ENCODE measurements around the gene MBTPS1.

The MBTPS1 gene

DNA sequence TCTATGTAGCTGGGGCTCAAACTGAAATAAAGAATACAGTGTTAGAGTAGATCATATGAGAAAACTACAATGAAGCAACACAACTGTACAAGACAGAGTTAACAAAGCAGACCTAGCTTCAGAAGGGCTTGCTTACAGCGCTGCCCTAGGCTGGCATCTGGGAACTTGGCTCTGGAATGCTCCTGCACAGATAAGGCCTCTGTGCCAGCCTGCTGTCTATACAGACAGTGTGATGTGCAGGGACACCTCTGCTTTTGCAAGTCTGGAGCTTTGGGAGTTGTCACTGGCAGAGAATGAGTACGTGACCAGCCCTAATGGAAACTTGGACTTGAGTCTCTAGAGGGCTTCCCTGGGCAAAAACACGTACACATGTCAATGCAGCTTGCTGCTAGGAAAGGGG, 42.0 kb downstream of the MBTPS1 start:
- DNase-seq (ENCODE audit: low spot score): no peak

DNA sequence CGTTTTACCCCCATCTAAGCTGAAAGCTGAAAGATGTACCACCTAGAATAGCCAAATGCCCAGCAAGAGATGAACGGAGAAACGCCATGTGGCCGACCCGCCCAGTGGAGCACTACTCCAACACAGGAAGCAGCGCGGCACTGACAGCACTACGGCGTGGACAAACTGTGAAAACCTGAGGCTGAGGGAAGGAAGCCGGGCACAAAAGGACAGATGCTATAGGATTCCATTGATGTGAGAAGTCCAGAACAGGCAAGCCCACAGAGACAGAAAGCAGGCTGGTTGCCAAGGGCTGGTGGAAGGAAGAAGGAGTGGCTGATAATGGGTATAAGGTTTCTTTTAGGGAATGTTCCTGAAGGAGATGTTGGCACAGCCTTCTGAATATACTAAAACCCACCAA, 44.7 kb downstream of the MBTPS1 start:
- no peak for DNase-seq (ENCODE audit: low spot score)

DNA sequence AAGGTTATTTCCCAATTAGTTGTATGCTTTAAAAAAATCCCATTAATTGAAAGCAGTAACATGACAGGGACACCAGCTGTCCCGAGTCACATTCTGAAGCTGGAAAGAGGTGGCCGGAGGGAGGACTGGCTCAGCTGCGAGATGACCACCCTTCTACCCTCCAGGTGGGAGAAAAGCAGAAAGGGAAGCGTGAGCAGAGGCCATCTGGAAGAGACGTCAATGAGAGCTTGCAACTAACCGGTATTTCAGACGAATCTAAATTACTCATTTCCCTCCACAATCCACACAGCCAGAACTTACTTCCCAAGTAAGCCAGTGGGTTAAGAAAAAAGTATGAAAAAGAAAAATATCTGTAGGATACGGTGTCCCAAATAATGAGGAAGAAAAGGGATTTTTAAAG, 45.6 kb downstream of the MBTPS1 start:
- DNase-seq (ENCODE audit: low spot score): no peak

DNA sequence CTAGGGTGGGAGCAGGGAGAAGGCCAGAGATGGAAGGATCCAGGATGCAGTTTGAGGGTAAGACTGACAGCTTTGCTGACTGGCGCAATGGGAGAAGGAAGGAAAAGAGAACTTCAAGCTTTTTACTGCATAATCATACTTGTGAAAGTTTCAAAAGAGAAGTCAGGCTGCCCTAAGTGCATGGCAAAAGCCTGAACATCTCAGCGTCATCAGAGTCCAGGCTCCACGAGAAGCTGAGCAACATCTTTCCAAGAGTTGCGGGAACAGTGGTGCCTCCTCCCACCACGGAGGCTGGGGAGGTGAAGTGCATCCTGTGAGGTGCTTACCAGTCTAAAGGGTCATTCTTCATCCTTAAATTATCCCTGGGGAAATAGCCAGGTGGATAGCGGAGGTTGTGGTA, 47.2 kb downstream of the MBTPS1 start:
- peak; percentile 42 for DNase-seq (ENCODE audit: low spot score)

DNA sequence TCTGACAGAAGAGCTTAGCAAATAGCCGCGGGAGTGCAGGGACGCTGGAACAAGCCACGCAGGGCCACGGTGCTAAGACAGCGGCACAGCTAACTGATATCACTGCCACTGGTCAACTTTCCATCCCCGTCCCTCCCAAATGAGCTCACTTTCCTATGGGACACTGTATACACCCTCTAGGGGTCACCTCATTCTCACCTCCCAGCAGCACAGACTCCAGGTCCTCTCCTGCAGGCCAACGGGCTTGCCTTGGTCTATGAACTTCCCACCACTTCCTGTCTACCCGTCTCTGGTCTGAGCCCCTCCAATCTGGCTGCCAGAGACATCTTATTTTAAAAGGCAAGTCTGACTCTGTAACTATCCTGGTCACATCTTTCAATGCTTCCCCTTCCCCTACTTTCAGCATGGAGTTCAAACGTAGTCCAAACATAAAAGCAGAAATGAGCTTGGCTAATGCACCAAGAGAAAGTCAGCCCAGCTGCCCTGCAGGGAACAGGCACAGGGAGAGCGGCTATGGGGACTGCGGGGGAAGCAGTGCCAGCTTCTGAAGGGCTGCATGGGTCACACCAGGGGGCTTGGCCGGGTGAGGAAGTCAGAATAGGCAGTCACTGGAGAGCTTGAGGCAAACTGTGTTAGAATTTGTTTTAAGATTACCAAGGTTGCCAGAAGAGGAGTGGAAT, 47.8 kb downstream of the MBTPS1 start:
- no peak for DNase-seq (ENCODE audit: low spot score)

DNA sequence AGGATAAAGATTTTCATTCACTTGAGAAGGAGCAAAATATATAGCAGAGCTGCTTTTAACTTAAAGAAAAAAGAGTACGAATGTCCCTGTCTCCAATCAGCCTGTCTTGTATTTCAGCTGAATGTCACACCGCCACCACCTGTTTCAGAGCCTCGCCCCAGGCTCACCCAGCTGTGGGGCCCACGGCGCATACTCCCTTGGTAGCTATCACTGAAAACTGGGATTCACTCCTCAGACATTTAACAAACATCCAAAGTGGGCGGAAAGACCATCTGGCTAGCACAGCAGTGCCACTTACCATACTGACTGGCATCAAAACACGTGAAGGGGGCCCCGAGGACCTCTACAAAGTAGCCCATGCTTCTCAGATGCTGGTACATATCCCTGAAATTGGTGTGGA, 48.7 kb downstream of the MBTPS1 start:
- no peak for DNase-seq (ENCODE audit: low spot score)

DNA sequence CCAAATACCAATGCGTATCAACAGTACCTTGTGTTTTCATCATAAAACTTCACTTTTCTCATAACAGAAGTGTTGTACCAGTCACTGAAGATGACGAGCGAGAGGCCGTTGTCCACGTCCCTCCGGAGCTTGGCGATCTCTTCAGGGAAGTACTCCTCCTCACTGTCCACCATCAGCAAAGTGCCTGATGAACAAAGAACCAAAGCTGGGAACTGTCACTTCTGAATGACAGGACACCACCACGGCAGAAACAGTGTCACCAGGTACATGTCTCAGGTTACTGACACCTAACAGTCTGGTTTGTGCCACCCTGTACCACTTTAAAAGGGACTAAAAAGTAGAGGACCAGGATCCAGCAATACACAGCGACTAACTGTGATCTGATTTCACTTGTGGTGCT, 49.1 kb downstream of the MBTPS1 start:
- DNase-seq (ENCODE audit: low spot score): no peak

DNA sequence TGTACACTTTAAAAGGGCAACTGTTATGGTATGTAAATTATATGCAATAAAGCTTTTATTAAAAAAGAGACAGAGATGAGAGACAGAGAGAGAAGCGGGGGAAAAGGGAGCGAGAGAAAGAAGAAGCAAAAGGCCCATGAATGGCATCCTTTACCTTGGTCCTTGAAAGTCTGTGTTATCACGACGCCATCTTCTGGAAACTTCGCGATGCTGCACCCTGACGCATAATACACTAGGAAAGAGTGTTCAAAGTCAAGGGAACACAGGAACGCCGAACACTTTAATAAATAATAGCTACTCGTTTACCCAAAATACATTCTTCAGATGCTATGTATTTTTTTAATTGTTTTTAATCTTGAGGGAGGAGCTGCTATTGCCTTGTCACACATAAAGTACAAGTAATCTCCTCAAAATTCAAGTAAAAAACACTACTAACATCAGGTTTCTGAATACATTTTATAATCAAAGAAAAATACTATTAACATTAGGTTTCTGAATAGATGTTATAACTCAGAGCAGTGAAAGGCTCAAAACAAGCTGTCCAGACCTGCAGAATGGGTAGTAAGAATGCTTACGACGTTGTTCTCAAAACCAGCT, 51.1 kb downstream of the MBTPS1 start:
- DNase-seq (ENCODE audit: low spot score): peak; percentile 59

DNA sequence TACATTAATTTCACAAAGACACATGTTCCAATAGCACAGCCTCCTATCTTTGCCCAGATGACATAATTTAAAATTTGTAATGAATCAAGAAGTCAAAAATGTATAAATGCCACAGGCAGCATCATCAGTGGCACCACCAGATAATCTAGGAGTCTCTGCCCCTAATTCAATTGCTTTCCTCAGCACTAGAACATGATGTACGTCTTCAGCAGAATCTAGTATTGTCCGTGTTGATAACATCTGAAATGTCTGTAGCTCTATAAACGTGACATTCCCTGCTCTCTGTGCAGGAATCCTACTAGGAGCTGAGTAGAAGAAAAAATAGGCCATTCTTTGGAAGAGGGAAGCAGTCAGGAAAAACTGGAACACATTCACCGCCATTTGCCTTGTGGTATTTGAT, 52.8 kb downstream of the MBTPS1 start:
- no peak for DNase-seq (ENCODE audit: low spot score)

DNA sequence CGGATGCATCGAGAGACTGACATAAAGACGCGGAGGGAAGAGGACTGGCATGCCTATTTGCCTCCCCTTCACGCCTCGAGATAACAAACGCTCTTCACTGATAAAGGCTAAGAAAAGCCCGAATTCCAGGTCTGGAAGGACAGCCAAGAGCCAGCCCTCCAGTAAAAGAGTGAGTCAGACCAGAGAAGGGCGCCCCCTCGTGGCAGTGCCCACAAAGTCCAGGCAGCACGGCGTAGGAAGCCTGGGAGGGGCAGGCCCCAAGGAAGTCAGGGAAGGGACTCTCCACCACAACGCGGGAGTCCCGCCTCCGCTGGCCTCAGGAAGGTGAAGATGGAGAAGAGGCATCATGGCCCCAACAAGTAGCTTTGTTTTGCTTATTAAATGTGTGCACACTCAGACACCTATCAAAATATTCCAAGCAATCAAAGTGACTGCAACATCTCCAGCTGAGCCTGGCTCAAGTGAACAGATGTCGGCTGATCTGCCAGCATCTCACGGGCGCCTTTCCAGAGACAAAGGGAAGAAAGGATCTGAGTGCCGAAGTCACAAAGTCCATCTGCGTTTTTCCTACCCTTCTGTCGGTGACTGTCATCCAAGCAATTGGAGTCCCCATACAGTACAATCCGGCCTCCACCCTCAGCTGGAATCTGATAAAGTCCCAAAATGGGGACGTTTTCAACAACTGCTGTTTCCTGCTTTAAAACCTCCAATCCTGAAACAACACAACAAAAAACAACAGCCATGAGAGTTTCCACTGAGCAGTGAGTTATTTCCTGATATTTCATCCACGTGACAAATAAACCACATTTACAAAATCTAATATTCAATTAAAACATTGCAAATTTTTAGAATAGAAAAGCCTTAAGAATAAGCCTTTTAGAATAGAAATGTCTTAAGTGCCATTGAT, 53.8 kb downstream of the MBTPS1 start:
- DNase-seq (ENCODE audit: low spot score): peak; percentile 53

DNA sequence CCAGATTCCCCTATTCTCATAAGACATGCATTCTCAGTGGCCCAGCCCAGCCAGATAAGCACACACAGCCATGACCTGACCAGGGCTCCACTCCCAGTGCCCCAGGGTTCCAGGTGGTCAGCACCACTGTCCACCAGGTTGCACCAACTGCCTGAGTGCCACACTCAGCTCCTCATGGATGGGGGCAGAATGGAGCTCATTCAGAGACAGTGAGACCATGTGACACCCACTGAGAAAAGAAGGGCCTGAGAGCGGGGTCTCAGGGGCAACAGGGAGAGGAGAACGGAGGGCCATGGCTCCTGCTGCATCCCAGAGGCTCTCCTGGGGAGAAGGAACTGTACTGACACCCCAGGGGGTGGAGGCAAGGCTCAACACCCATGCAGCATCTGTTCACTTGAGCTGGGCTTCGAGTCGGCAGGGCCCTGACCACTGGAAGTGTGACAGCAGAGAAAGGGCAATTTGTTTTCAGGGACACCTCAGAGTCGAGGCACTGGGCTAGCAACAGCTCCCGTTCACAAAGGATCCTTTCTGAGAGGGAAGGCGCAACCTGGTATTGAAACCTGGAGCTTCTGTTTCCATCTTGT, 55.4 kb downstream of the MBTPS1 start:
- DNase-seq (ENCODE audit: low spot score): no peak

DNA sequence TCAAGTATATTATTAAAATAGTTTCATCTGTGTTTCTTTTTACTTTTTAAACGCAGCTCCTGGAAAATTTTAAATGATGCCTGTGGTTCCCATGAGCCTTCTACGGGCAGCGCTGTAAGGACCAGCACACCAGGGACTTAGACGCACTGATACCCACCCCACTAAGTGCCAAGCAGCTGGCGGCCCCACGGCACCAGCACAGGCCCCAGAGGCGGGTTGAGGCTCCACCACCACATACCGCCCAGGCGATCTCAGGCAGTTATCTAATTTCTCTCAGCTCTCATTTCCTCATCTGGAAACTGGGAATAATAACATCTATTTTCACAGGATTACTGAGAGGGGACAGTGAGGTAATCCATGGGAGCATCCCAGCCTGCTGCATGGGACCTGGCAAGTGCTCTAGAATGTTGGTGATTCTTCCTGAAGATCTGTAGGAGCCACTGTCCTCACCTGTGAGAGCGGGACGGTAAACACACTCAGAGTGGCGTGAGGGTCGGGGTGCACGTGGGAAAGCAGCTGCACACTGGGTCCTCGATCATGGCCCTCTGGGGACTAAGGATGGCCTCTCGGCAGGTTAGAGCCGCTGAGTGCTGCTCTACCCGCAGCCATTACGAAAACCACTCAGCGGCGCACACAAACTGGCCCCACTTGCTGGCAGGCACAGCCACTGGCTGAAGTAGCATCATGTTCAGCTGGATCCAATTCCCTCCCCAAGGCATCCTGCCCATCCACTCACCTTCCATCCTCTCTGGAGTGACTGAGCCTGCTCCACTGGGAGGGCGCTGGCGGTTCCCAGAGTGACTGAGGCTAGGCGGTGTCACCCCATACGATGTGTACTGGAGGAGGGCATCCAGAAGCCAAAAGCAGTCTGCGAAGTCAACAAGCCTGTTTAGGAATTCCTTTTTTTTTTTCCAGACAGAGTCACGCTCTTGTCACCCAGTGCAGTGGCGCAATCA, 56.5 kb downstream of the MBTPS1 start:
- DNase-seq (ENCODE audit: low spot score): no peak

DNA sequence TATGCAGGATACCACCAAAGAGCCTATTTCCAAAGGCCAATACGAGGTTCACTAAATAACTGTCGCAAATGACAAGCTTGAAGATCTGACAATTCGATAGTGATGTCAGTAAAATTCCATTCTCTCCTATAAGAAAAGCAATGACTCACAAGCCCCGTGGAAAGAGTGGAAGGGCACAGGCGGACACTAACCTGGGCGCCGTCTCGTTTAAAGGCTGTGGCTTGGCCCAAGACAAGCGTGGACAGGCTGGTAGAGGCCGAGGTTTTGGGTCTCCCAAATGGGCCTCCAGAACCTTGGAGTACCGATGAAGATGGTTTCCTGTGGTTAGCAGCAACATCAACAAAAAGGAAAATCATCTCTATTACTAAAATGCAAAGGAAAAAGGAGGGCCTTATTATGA, 57.6 kb downstream of the MBTPS1 start:
- no peak for DNase-seq (ENCODE audit: low spot score)

DNA sequence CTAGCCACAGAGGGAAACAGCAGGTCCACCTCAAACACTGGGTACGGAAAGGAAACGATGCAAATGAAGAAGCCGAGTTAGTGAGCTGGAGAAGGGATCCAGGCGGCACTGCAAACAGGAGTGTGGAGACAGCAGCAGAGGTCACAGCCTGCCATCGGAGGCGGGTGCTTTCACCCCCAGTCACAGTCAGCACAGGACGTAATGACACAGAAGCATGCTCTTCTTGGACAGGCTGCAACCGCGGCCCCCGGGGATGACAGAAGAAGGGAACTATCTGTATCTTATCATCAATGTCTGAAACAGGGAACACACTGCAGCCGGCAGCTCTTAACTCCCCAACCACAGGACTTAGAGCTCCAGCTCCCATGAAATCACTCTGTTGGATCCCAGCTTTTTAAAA, 58.1 kb downstream of the MBTPS1 start:
- DNase-seq (ENCODE audit: low spot score): no peak

DNA sequence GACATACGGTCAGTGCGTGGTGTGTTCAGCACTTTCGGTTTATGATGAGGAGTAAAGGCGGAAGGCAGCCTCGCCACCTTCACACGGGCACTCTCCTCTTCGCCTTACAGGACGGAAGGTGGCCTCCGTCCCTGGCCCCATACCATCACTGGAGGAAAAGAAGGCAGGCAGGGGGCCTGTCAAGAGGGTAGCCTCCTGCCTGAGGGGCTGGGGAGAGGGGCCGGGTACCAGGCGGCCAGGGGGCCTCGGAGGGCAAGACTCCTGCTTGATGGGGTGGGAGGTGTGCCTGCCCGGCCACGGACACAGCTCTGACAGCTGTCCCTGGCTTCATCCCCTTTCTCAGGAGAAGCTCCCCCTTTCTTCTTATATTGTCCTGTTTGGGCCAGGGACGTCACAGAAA, 58.5 kb downstream of the MBTPS1 start:
- DNase-seq (ENCODE audit: low spot score): no peak

DNA sequence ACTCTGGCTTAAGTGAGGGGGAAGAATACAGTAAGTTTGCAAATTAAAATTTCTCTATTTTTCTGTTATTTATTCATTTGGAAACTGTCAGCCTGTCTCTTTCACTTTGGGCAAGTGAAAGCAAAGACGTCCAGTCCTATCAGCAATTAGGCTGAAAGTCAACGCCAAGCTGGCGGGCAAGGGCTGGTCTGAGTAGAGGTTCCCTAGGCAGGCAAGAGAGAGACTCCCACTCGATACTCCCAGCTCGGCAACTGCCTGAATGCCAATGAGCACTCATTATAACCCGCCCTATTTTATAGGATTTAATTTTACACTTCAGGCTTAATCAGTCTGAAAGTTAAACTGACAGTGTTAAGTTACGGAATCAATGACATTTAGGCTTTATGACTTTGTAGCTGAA, 59.8 kb downstream of the MBTPS1 start:
- DNase-seq (ENCODE audit: low spot score): no peak

DNA sequence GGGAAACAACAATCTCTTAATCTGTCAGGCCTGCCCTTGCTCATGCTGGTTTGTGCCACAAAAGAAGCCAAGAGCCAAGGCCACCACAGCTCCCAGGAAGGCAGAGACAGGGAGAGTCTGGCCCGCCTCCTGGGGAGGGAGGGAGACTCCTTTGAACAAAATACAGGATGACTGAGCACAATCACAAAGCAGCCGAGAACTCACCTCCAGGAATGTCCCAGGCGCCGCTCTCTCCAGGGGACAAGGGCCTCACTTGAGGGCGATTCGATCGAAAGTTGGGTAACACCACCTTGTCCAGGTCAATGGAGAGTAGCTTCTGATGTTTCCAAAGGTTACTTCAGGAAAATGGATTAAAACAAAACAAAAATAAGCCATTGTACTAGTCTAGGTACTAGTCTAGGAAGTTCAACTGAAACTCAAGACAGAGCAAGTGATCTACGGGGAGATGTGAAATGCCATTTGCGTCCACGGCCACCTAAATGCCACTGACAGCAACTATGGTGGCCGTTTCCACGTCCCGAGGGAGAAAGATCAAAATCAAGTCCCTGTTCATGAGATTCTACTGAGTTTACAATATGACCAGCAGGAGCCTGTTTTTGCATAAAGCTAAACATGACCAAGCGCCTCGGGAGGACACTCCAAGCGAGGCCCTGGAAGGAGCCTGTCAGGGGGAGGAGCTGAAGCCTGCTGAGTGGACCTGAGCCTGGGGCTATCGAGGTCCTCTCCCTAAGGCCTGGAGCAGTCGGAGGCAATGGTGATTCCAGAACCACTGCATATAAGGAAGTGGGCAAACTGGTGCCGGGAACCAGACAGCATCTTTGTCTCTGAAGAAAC, 60.7 kb downstream of the MBTPS1 start:
- DNase-seq (ENCODE audit: low spot score): no peak

DNA sequence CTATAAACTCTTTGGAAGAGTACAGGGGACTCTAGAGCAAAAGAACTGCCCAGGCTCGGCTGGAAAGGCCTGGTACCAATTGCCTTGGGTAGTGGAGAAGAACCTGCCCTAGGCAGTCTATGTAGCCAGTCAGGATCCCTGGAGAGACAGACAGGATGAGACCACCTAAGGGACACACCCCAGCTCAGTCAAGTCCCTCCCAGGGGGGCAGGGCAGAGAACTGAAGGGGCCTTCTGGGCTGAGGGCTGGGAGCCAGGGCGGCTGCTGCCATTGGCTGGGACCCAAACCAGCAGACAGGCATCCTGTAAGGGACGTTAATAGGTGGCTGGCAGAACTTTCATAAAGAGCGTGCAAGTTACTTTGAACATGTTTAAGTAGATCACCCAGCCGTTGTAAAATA, 61.4 kb downstream of the MBTPS1 start:
- no peak for DNase-seq (ENCODE audit: low spot score)

DNA sequence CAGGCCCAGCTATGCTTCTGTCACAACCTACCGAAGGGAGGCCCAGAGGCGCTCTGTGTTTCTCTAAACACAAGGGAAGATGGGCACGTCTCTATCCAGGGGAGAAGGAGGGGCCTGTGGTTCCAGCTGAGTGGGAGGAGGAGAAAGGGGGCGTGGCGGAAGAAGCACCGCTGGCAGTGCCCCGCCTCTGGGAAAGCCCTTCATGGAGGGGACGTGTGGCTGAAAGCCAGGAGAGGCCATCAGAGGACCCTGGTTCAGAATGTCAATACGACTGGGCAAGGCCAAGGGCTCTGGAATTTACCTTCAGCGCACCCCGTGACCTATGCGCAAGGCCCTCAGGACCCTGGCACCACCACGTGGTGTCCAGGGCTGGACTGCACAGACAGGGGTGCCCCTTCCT, 61.8 kb downstream of the MBTPS1 start:
- DNase-seq (ENCODE audit: low spot score): no peak

DNA sequence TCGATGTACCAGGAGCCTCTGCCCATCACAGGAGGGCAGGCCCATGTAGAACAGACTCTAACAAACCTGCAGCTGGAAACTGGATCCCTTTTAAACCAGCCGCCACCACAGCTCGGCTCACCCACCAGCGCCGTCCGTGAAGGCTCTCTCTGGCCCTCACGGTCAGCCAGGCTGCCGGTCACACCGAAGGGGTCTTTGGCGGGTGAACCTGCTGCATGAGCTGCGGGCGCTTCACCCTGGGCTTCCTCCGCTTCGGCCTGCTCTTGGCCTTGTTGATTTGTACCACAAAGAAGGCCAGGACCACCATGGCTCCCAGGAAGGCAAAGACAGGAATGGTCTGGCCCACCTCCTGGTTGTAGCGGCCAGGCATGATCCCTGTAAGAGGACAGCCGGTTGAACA, 62.5 kb downstream of the MBTPS1 start:
- DNase-seq (ENCODE audit: low spot score): no peak

DNA sequence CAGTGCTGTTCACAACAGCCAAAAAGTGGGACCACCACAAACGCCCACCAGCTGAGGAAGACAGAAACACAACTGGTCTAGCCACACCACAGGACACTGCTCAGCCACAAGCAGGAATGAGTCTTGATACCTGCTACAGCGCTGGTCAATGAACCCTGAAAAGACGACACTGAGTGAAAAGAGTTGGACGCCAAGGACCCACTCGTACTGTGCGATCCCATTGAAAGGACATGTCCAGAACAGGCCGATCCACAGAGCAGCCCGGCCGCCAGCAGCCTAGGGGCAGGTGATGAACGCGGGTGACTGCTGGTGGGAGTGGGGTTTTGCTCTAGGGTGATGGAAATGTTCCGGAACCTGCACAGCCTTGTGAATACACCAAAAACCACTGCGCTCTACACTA, 63.5 kb downstream of the MBTPS1 start:
- no peak for DNase-seq (ENCODE audit: low spot score)

Measured in globus pallidus (tissue), 1 donor.